Measurements from ENCODE around the gene AMER1.

DNA sequence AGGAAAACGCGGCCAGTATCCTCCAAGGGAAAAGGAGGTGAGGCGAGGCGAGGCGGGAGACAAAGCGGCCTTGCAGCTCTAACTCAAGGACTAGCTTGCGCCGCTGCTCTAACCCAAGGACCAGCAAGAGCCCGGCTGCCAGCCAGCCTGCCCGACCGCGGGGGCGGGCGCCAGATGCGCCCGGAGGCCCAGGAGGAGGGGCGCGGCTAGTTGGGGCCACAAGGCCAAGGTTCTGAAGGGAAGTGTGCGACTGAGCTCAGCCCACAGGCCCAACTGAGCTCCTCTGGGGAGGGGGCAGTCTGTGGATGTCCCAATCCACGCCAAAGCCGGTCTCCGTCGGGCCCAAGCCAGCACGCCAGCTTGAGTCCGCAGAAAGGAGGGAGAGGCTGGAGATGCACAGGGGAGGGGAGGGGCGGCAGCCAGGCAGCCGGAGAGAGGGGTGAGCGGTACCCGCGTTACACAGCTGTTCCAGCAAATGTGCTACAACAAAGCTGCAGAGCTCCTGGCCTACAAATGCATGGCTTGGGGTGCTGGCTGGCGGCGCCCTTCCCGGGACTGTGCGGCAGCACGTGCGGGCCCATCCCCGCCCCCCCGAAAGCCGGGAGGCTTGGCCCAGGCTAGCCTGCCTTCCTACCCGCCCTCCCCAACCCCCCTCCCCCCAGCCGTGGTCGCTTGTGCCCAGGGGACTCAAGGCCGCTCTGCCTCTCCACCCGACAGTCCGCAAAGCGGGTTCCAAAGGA is 637 bp downstream of the AMER1 start:
- TF ChIP-seq POLR2AphosphoS5 (IDR thresholded peaks at IDR 0.05; ENCODE audit: low read depth, low read length) (no peak), SIN3A (IDR thresholded peaks at IDR 0.05; ENCODE audit: borderline replicate concordance, insufficient read depth, low read length) (no peak), TAF1 (IDR thresholded peaks at IDR 0.05; ENCODE audit: borderline replicate concordance, insufficient read depth, low read length) (no peak), FOXP2 (optimal IDR thresholded peaks at IDR 0.05; ENCODE audit: borderline replicate concordance, extremely low read depth, extremely low read length, insufficient read depth) (no peak)
